ENCODE measurements around the gene ABHD4. TPM values are rescaled to one million over a fixed set of nuclear protein-coding genes. Genes with fewer than 3 reads are reported as not detected.
"Not testable (repeated sequence)": the region's sequence is repeated elsewhere in the genome, so short reads cannot be mapped to it uniquely, and the experiment has no call there.

ABHD4 gene
- total and polyA plus RNA-seq, 2 of the 4 experiments (the other 2 are of a cell fraction): 5.0 to 22.0 TPM

- not testable (repeated sequence) for H3K9me3 ChIP-seq (ENCODE audit: control insufficient read depth, insufficient read depth, low read length); BruUV-seq (replicated peaks)
These were observed 31.8 kb upstream of the ABHD4 start for GRCh38 chr14:22566266-22566665.

More at GRCh38 chr14:22566266-22566665, 31.8 kb upstream of the ABHD4 start:
- H2BK5ac ChIP-seq (ENCODE audit: low read depth, low read length, poor library complexity, severe bottlenecking); H3K9ac ChIP-seq (ENCODE audit: low read depth, low read length); ATAC-seq (ENCODE audit: low read depth); H3K4me2 ChIP-seq (ENCODE audit: low read depth, low read length); intact Hi-C loops (cut with micrococcal nuclease); H4K5ac ChIP-seq (ENCODE audit: low read depth, low read length); H2AFZ ChIP-seq (replicated peaks; ENCODE audit: low read length, poor library complexity); H3K18ac ChIP-seq (ENCODE audit: low read depth, low read length); H2BK20ac ChIP-seq (ENCODE audit: low read depth, low read length); H3K56ac ChIP-seq (ENCODE audit: extremely low read depth, insufficient read depth, low read length); H3K9me1 ChIP-seq (ENCODE audit: insufficient read depth, low read length); H2BK15ac ChIP-seq (ENCODE audit: low read depth, low read length); dilution Hi-C loops (cut with HindIII; ENCODE audit: low sequenced_read_pairs, unreplicated experiment); H3K4me3 ChIP-seq (ENCODE audit: insufficient read depth, low read depth, low read length); H3K27me3 ChIP-seq (ENCODE audit: control insufficient read depth, insufficient read depth, low read length); H3K14ac ChIP-seq (replicated peaks; ENCODE audit: low read depth, low read length); H4K91ac ChIP-seq (ENCODE audit: insufficient read depth, low read depth, low read length); H2BK120ac ChIP-seq (ENCODE audit: low read depth, low read length); H2AK9ac ChIP-seq (replicated peaks; ENCODE audit: low read depth, low read length, poor library complexity); H4K8ac ChIP-seq (ENCODE audit: low read depth in 2 of 2, low read length in 2 of 2); H2AK5ac ChIP-seq (ENCODE audit: low read depth, low read length); DNase-seq; H3K23ac ChIP-seq (ENCODE audit: low read depth, low read length); H3K27ac ChIP-seq (ENCODE audit: insufficient read depth, low read length); H3K4me1 ChIP-seq (ENCODE audit: control insufficient read depth, insufficient read depth, low read length); H3K4ac ChIP-seq (ENCODE audit: low read depth, low read length): not testable (repeated sequence)
- in situ Hi-C loops (cut with MboI; ENCODE audit: low sequenced_read_pairs): loop anchor here (5.0 kb wide), 1 partner anchor 291 kb away; no protein-coding TSS in a partner anchor
- peaks cover 17 to 32% of the 10 kb centered on the region in 2 experiments for H3K79me1 ChIP-seq (ENCODE audit: low read depth in 1 of 2, low read length in 2 of 2)
- WGBS, 2 experiments (ENCODE audit: extremely low coverage in 2 of 2, insufficient read length in 1 of 2): no CpG with 5 or more reads among the region's 9 CpGs
- ChIA-PET POLR2A (ENCODE audit: unreplicated experiment) (interaction anchor here (0.6 kb wide), 1 partner anchor 181 kb away, joined by 4 read pairs; no protein-coding TSS in a partner anchor), CTCF (interaction anchor here (0.6 kb wide), 1 partner anchor 90 kb away, joined by 3 read pairs; no protein-coding TSS in a partner anchor)
- H3K36me3 ChIP-seq (ENCODE audit: control insufficient read depth, insufficient read depth, low read length): peaks cover 18% of the 10 kb centered on the region
- H4K20me1 ChIP-seq (ENCODE audit: insufficient read depth, low read length): peaks cover 12% of the 10 kb centered on the region
